H9 (cell line): ENCODE results near the gene DDRGK1. TPM values are rescaled to one million over a fixed set of nuclear protein-coding genes. Genes with fewer than 3 reads are reported as not detected.

ENCODE experiments used
- DNase-seq: peaks from one replicate; pipeline ENCODE4 v3.0.0-alpha.2; 2017
- H2AFZ ChIP-seq: one replicate; pipeline ENCODE4 v1.6.1; 2013; ENCODE audit warnings: mild to moderate bottlenecking, low read length, control low read depth, moderate library complexity
- H2AK5ac ChIP-seq: 2 replicates; pipeline ENCODE4 v1.6.1; 2013; ENCODE audit warnings: low read length, control low read depth, mixed read lengths; ENCODE audit not compliant: insufficient read length
- H2BK120ac ChIP-seq: one replicate; pipeline ENCODE4 v1.6.1; 2013; ENCODE audit warnings: low read depth, mild to moderate bottlenecking, low read length, control low read depth, inconsistent platforms; ENCODE audit not compliant: poor library complexity, severe bottlenecking
- H2BK12ac ChIP-seq: 2 replicates; pipeline ENCODE4 v1.6.1; 2013; ENCODE audit warnings: low read length, control low read depth, mixed read lengths, low read depth; ENCODE audit not compliant: insufficient read length
- H2BK15ac ChIP-seq: 2 replicates; pipeline ENCODE4 v1.6.1; 2013; ENCODE audit warnings: low read depth, low read length, control low read depth
- H2BK20ac ChIP-seq: one replicate; pipeline ENCODE4 v1.6.1; 2013; ENCODE audit warnings: low read depth, mild to moderate bottlenecking, low read length, control low read depth, inconsistent platforms; ENCODE audit not compliant: poor library complexity, severe bottlenecking
- H2BK5ac ChIP-seq: 2 replicates; pipeline ENCODE4 v1.6.1; 2013; ENCODE audit warnings: low read length, control low read depth, mixed read lengths; ENCODE audit not compliant: insufficient read length
- H3K14ac ChIP-seq: 2 replicates; pipeline ENCODE4 v1.6.1; 2013; ENCODE audit warnings: low read length, control low read depth; ENCODE audit not compliant: insufficient read depth
- H3K18ac ChIP-seq: 2 replicates; pipeline ENCODE4 v1.6.1; 2013; ENCODE audit warnings: low read depth, mild to moderate bottlenecking, mixed read lengths, low read length, control low read depth; ENCODE audit not compliant: insufficient read length
- H3K23ac ChIP-seq: 2 replicates; pipeline ENCODE4 v1.6.1; 2013; ENCODE audit warnings: low read length, control low read depth, mixed read lengths, low read depth; ENCODE audit not compliant: insufficient read length
- H3K23me2 ChIP-seq: 2 replicates; pipeline ENCODE4 v1.6.1; 2013; ENCODE audit warnings: low read depth, mild to moderate bottlenecking, mixed read lengths, low read length, control low read depth; ENCODE audit not compliant: insufficient read length, poor library complexity, severe bottlenecking
- H3K27ac ChIP-seq: 2 replicates; pipeline ENCODE4 v1.5.1; 2013; ENCODE audit warnings: low read length, control low read depth, mixed read lengths, low read depth; ENCODE audit not compliant: insufficient read length
- H3K27me3 ChIP-seq: 2 replicates; pipeline ENCODE4 v1.6.1; 2013; ENCODE audit warnings: low read length, control low read depth, inconsistent platforms; ENCODE audit not compliant: insufficient read depth
- H3K4ac ChIP-seq: 2 replicates; pipeline ENCODE4 v1.6.1; 2013; ENCODE audit warnings: low read depth, mild to moderate bottlenecking, control low read depth, inconsistent platforms, low read length, moderate library complexity
- H3K4me1 ChIP-seq: 2 replicates; pipeline ENCODE4 v1.6.1; 2013; ENCODE audit warnings: low read length, control low read depth, inconsistent platforms; ENCODE audit not compliant: insufficient read depth
- H3K4me2 ChIP-seq: 2 replicates; pipeline ENCODE4 v1.6.1; 2013; ENCODE audit warnings: low read length, control low read depth, mixed read lengths; ENCODE audit not compliant: insufficient read length, insufficient read depth
- H3K56ac ChIP-seq: 2 replicates; pipeline ENCODE4 v1.6.1; 2013; ENCODE audit warnings: low read depth, mild to moderate bottlenecking, mixed read lengths, low read length, control low read depth; ENCODE audit not compliant: insufficient read length
- H3K79me1 ChIP-seq: 2 replicates; pipeline ENCODE4 v1.6.1; 2013; ENCODE audit warnings: low read depth, mild to moderate bottlenecking, moderate library complexity, low read length, control low read depth, inconsistent platforms; ENCODE audit not compliant: insufficient read depth, poor library complexity, severe bottlenecking
- H3K79me2 ChIP-seq: 2 replicates; pipeline ENCODE4 v1.6.1; 2013; ENCODE audit warnings: low read length, control low read depth, inconsistent platforms; ENCODE audit not compliant: insufficient read depth
- H3K9ac ChIP-seq: 2 replicates; pipeline ENCODE4 v1.6.1; 2013; ENCODE audit warnings: low read length, control low read depth, mixed read lengths; ENCODE audit not compliant: insufficient read length; ENCODE audit errors: extremely low read depth
- H3K9me3 ChIP-seq: one replicate; pipeline ENCODE4 v1.6.1; 2013; ENCODE audit warnings: low read depth, low read length, inconsistent platforms; ENCODE audit not compliant: control insufficient read depth
- H3T11ph ChIP-seq: one replicate; pipeline ENCODE4 v1.6.1; 2013; ENCODE audit warnings: mild to moderate bottlenecking, low read length, control low read depth, inconsistent platforms
- H4K20me1 ChIP-seq: one replicate; pipeline ENCODE4 v1.6.1; 2013; ENCODE audit not compliant: control insufficient read depth, insufficient read length, insufficient read depth
- H4K5ac ChIP-seq: 2 replicates; pipeline ENCODE4 v1.6.1; 2013; ENCODE audit warnings: low read depth, mild to moderate bottlenecking, mixed read lengths, low read length, control low read depth; ENCODE audit not compliant: insufficient read length
- H4K8ac ChIP-seq: replicated peaks from 2 replicates; pipeline ENCODE4 v1.6.1; 2013; ENCODE audit warnings: low read length, control low read depth, mixed read lengths, low read depth; ENCODE audit not compliant: insufficient read length
- H4K91ac ChIP-seq: 2 replicates; pipeline ENCODE4 v1.6.1; 2013; ENCODE audit warnings: low read depth, mild to moderate bottlenecking, moderate library complexity, mixed read lengths, low read length, control low read depth; ENCODE audit not compliant: insufficient read length
- H3K27ac Mint-ChIP-seq, 3 experiments: 2 replicates in 2 of 3; 3 replicates in 1 of 3; pipeline ENCODE4 v1.8.0; 2020 to 2021; ENCODE audit warnings: mixed read lengths in 3 of 3, mild to moderate bottlenecking in 1 of 3, moderate library complexity in 1 of 3
- H3K27me3 Mint-ChIP-seq: 2 replicates; pipeline ENCODE4 v1.8.0; 2021; ENCODE audit warnings: low read depth, mild to moderate bottlenecking, moderate library complexity, mixed read lengths
- H3K36me3 Mint-ChIP-seq, 3 experiments: 2 replicates in 2 of 3; 3 replicates in 1 of 3; pipeline ENCODE4 v1.8.0; 2020 to 2021; ENCODE audit warnings: low read depth in 3 of 3, mixed read lengths in 3 of 3; ENCODE audit not compliant: insufficient read depth in 1 of 3
- H3K4me1 Mint-ChIP-seq, 2 experiments: 2 replicates each; pipeline ENCODE4 v1.8.0; 2020; ENCODE audit warnings: mixed read lengths in 2 of 2
- H3K4me3 Mint-ChIP-seq, 2 experiments: 2 replicates in 1 of 2; 3 replicates in 1 of 2; pipeline ENCODE4 v1.8.0; 2020 to 2021; ENCODE audit warnings: mild to moderate bottlenecking in 2 of 2, mixed read lengths in 2 of 2, moderate library complexity in 1 of 2
- H3K9me3 Mint-ChIP-seq, 2 experiments: 2 replicates in 1 of 2; 3 replicates in 1 of 2; pipeline ENCODE4 v1.8.0; 2020; ENCODE audit warnings: mild to moderate bottlenecking in 2 of 2, mixed read lengths in 2 of 2, moderate library complexity in 1 of 2
- WGBS: extraction: QIAGEN DNeasy Blood & Tissue Kit; methylation state at CpG from one replicate; pipeline ENCODE4 v1.1.7; 2013; ENCODE audit warnings: missing lambda C conversion rate, low lambda C conversion rate, mixed read lengths; ENCODE audit not compliant: insufficient read length; ENCODE audit errors: extremely low coverage; 5-methylcytosine and 5-hydroxymethylcytosine counted together
- total RNA-seq: library from RNA; stranded (reverse); gene quantifications from 2 replicates; pipeline ENCODE4 v1.2.1, GENCODE V29; 2021
- TF ChIP-seq, protein P1 (sequence below): fragments of 200-600 bp; sonication (generic); conservative IDR thresholded peaks from 3 replicates; pipeline ENCODE4 v1.8.0; 2021; ENCODE audit warnings: antibody characterized with exemption, mild to moderate bottlenecking

The DDRGK1 gene
- total RNA-seq, 1 experiment from 2014 or later = 58.1 TPM

DNA sequence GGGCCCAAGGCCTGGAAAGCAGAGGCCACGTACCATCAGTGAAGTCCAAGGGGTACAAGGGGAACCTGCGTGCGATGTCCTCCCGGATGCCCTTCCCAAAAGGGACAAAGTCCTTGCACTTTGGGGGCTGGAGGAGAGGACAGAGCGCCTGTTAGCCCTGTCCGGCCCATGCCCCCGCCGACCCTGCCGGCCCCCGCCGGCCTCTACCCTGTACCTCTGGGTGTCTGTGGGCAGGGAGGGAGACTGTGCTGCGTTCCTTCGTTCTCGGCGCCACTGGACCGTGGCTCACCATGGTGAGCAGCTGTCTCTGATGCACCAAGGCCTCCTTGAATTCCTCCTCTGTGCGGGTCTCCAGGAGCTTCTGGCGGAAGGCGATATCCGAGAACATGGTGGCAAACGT lies 26.6 kb upstream of the DDRGK1 start:
- H2BK15ac ChIP-seq = no peak overlapping the region
- no peaks in the 10 kb centered on the region for H4K20me1 ChIP-seq
- no peaks in the 10 kb centered on the region for H3K9me3 ChIP-seq
- no peak overlapping the region for H3K56ac ChIP-seq
- H3K27ac Mint-ChIP-seq = no peak overlapping the region
- no peak overlapping the region for H3K4ac ChIP-seq
- no peak overlapping the region for H3K27ac ChIP-seq
- H3K4me1 ChIP-seq = no peaks in the 10 kb centered on the region
- H4K5ac ChIP-seq = no peak overlapping the region
- H3K14ac ChIP-seq = no peak overlapping the region
- H3K27me3 Mint-ChIP-seq = peaks cover 6% of the 10 kb centered on the region
- H3K27me3 ChIP-seq = no peaks in the 10 kb centered on the region
- peaks cover 0 to 6% of the 10 kb centered on the region in 2 experiments; a peak in 2 of 4 replicates for H3K4me1 Mint-ChIP-seq
- no peak overlapping the region for H2BK120ac ChIP-seq
- H3K9ac ChIP-seq = no peak overlapping the region
- WGBS = no CpG with 5 or more reads among the region's 21 CpGs
- TF ChIP-seq, protein P1, sequence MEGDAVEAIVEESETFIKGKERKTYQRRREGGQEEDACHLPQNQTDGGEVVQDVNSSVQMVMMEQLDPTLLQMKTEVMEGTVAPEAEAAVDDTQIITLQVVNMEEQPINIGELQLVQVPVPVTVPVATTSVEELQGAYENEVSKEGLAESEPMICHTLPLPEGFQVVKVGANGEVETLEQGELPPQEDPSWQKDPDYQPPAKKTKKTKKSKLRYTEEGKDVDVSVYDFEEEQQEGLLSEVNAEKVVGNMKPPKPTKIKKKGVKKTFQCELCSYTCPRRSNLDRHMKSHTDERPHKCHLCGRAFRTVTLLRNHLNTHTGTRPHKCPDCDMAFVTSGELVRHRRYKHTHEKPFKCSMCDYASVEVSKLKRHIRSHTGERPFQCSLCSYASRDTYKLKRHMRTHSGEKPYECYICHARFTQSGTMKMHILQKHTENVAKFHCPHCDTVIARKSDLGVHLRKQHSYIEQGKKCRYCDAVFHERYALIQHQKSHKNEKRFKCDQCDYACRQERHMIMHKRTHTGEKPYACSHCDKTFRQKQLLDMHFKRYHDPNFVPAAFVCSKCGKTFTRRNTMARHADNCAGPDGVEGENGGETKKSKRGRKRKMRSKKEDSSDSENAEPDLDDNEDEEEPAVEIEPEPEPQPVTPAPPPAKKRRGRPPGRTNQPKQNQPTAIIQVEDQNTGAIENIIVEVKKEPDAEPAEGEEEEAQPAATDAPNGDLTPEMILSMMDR = no peak
- no peak overlapping the region for H2BK5ac ChIP-seq
- H3K4me3 Mint-ChIP-seq = no peak overlapping the region
- no peak overlapping the region for H3K23ac ChIP-seq
- no peak overlapping the region for H3K4me2 ChIP-seq
- no peaks in the 10 kb centered on the region for H3K23me2 ChIP-seq
- no peak overlapping the region for H2AK5ac ChIP-seq
- no peak overlapping the region for H4K91ac ChIP-seq
- H4K8ac ChIP-seq = no peak overlapping the region
- no peaks in the 10 kb centered on the region for H3K9me3 Mint-ChIP-seq
- H2AFZ ChIP-seq = no peak overlapping the region
- H3K18ac ChIP-seq = no peak overlapping the region
- H3K36me3 Mint-ChIP-seq = peaks cover 4 to 42% (median 8%) of the 10 kb centered on the region in 3 experiments; a peak in 4 of 7 replicates
- no peak overlapping the region for H3T11ph ChIP-seq
- H3K79me1 ChIP-seq = no peaks in the 10 kb centered on the region
- H2BK12ac ChIP-seq = no peak overlapping the region
- no peak for DNase-seq
- H3K79me2 ChIP-seq = no peaks in the 10 kb centered on the region
- no peak overlapping the region for H2BK20ac ChIP-seq
